Hypothalamus (tissue), 51 donors: Measurements from ENCODE around the gene PTPRT.

Source experiments
- DNase-seq, 51 donors: peaks; one replicate each; lab custom pipeline; 2025; lab: John Stamatoyannopoulos, UW

The PTPRT gene

DNA sequence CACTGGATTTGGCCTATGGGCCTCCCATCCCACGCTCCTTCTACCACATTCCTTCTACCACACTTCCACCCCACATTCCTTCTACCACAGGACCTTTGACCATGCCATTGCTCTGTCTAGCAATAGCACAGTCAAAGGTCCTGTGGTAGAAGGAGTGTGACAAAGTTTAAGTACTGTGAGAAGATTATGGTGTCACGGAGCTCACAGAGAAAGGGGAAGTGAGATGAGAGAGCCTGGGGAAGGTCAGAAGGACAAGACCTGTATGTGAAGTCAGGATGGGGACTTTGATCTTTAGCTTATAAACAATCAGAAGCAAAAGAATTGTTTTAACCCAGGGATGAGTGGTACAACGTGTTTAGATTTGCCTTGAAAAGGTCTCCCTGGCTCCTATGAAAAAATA lies 1003.4 kb downstream of the PTPRT start:
- DNase-seq = no peak

DNA sequence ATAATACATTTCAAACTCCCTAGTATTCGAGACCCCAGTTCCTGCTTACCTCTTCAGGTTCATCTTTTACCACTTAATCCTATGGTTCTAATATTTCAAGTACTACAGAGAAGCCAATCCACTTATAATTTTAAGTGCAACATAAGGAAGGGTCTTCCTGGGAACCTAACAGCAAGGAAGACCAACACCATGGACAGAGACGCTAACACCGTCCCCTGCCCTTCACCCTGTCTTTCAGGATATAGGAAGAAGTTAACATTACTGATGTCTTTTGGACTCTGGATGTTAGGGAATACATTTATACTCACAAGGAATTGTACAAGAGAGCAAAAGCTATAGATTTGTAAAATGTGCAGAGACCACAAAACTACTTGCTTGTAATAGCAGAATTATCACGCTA lies 1006.6 kb downstream of the PTPRT start:
- DNase-seq = no peak

DNA sequence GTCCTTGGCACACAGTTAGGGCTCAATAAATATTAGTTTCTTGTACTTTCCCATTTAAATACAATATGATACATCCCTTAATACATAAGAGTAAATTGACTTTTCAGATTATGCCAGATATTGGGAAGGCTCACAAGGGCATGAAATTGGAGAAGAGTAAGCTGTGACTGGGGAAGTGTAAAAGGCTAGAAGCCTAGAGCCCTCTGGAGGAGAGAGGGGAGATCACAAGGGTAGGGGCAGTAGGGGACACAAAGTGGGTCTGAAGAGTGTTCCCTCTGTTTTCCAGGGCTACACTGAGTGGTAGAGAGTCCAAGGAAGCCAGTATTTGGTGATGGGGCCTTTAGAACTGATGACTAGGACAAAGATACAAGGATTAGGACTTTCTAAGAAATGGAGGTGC lies 1008.6 kb downstream of the PTPRT start:
- DNase-seq = no peak

DNA sequence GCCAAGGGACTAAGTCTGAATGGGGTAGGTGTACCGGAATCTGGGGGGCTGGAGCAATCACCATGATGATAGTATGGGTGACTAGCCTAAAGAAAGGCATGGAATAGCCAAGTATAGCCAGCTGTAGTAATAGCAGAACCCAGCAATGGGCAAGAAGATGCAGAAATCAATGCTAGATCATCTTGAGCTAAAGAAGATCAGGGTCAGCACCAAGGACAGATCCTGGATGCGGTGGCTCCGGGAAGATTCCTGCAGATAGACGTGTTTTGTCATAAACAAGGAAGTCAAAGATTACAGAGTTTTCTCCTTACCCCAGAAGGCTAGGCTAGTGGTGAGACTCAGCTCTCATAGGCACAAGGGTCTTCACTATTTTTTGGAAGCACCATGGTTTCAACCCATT lies 1009.9 kb downstream of the PTPRT start:
- no peak for DNase-seq

DNA sequence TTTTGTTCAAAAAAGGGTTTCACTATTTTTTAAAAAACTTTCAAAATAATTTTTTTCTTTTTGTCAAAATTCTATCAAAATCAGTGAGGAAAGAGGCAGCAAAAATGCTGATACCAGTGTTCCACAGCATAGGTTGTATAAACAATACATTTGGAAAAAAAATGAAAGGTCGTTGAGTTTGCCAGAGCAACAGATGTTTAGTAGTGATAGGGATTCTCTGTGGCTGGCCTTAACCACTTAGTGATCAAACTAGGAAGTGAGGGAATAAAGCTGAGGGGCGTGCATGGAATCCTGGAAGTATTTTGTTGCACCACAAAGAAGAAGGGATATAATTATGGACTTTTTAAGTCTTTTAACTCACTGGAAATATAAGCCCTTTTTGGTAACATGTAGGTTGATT lies 1016.3 kb downstream of the PTPRT start:
- no peak for DNase-seq

DNA sequence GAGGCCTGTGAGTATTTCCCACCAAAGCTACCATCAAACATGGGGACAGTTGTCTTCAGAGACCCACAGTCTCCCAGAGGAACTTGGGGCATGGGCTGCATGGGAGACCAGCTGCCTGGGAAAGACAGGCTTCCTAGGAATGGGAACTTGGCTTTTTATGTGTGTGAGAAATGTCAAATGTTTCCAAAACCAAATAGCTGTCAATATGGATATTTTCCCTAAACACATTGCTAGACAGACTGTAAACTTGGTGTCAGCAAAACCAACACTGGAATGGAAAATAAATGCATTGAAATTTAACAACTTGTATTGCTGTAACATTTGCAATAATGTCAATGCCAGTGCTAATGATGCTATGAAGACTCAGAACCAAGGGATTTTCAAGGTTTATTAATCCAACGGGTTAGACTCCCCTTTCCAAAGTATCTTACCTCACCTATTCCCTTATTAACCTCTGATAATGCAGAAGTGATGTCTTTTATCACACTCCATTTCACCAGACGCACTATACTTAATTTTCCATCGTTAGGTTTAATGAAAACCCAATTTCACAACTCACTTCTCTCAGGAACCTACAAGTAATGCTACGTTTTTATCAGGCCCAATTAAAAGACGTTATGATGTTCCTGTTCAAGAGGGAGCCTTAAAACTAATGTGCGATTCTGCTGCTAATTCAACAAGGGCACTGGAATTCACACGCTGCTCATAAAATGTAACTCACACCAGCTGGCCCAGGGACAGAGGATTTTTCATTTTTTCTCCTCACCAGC lies 1025.4 kb downstream of the PTPRT start:
- no peak for DNase-seq

DNA sequence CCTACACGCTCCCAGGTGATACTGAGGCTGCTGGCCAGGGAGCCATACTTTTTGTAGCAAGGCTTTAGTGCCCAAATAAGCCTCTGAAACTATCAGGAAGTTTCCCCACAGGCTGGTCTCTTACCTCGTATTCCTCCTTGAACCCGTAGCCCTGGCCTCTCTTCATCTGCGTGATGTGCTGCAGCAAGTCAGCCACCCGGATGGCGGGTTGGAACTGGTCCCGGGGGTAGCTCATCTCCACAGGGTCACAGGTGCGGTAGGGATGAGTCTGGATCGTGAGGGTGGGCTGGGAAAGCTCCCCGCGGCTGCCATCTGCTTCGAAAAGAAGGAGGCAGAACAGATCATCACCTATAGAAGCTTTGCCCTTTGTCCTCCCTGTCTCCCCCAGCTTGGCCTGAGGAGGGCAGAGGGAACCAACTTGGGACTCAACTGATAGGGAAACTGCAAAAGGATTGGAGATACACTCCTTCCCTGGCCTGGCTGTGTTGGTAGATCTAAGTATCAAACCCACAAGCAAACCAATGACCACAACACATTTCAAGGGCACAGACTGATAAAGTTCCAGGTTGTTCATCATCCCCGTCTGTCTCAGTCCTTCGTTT lies 1028.4 kb downstream of the PTPRT start:
- DNase-seq = no peak

DNA sequence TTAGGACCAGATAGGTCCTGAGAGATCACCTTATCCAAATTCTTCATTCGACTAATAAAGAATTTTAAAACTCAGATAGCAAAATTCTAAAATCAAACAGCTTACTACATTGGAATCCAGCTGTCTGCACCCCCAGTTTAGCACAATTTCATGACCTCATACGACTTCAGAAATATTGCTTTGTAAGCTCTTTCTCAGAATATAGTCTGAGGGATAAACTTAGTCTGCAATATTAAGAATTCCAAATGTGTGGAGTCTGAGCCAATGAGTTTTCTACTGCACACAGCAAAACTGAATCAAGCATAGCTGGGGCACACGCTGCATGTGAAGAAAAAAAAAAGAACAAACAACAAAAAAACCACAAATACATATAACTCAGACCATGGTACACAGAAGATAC lies 1029.9 kb downstream of the PTPRT start:
- no peak for DNase-seq

DNA sequence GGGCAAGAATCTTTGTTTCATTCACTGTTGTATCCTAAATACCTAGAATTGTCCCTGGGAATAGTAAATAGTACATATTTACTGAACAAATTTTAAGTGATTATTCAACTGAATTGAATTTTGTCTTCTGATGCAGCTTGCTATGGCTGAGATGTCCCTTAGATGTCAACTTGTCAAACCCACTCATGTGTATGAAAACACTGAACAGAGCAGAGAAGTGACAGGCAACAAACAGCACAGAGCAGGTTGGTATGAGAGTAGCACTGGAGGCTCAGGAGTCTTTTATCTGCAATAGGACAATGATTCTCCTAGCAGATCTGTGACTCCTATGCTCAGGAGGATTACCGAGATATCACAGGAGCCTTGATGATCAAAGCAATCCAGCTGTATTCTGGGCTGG lies 1031.4 kb downstream of the PTPRT start:
- DNase-seq = no peak

DNA sequence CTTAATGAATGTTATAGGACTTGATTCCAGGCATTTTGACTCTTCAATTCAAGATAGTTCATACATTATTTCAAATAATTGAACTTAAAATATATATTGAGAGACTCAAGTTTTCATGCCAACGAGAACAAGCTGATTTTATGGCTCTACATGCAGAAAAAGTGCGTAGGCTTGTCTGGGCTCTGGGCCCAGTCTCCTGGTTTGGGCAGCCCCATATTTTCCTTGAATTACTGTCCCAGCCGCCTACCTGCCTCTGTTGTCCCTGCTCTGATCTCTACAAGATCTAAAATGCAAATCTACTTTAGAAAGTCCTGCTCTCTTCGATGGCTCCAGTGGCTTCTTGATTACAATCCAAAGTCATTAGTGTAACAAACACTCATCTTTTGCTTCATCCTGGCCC lies 1034.1 kb downstream of the PTPRT start:
- peak in 1 of 51 donors; percentile 44 for DNase-seq

DNA sequence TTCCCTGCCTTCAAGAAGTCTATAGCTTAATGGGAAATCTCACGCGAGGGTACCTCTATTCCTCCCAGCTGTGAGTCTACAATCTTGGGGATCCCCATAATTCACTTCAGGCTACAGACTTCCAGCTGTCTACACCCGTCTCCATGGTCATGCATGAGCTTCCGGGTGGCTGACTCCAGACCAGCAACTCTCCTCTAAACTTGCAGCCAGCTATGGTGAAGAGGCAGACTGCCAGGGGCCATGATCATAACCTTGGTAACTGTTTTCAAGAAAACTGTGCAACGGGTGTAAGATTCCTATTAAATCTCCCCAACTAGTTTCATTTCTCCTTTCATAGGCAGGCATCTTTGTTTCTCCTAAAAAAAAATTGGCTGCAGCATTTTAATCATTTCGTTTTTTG lies 1037.1 kb downstream of the PTPRT start:
- DNase-seq = peak in 4 of 51 donors; percentile 0 to 10 (median 7)

DNA sequence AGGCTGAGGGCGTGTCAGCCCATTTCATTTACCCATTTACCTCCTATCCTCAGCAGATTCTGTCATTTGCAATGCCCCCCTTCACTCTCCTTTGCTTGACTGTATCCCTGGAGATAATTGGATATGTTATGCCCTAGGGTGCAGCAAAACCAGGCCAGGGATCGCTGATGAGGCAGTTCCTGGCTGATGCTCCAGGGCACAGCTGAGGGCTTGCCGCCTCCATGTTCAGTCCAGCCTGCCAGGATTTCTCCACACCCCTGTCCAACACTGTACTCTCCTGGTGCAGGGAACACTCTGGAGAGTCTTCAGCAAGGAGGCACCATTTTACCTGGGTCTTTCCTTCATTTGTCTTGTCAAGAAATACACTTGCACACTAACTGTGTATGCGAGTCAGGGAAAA lies 1039.5 kb downstream of the PTPRT start:
- DNase-seq = no peak

DNA sequence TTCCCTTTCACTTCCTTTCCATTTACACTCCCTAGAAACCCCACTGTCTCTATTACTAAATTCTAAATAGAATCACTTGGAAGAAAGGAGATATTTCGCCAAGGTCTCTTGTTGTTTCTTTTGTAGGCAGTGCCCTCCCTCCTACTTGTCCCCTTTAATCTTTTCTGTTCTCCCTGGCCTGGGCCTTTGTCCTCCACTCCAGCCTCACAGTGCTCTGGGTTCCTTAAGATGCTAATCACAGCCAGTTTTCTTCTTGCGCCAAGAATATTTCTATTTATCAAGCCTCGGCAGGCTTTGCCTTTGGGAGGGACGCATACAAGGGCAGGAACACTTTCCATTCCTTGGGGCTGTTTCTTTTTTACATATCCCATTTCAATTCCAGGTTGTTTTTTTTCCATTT lies 1051.0 kb downstream of the PTPRT start:
- DNase-seq = peak in 17 of 51 donors; percentile 2 to 58 (median 13)

DNA sequence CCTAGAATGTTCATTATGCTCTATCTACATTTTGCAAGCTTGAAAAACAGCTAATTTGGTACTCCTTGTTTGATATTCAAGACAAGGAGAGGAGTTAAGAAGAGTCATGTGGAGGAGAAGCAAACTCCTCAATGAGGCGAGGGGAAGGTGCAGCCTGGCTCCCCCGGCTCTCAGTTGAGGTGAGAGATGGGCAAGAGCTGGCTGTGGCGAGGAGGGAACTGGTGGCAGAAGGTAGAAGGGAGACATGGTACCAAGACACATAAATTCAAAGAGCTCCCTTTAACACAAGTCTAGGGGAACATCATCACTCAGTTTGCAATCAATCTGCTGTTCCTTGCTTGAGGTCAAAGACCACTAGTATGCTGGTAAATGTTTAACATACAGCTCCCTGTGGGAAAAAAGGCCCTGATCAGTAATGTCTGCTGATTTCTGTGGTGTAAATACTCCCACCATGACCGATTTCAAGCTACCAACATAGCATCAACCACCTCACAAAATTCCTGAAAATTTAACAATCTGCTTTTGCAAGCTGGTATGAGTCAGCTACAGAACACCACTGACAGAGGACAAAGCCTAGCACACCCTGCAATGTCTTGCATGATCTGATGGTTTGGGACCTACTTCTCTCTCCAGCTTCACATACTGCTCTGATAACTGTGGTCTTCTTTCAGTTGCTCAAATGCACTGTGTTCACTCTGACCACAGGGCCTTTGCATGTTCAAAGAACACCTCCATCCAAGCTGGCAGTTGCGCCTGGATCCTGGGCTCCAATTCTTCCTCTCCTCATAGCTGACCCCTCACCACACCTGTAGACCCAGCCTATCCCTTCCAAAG lies 1055.2 kb downstream of the PTPRT start:
- no peak for DNase-seq

DNA sequence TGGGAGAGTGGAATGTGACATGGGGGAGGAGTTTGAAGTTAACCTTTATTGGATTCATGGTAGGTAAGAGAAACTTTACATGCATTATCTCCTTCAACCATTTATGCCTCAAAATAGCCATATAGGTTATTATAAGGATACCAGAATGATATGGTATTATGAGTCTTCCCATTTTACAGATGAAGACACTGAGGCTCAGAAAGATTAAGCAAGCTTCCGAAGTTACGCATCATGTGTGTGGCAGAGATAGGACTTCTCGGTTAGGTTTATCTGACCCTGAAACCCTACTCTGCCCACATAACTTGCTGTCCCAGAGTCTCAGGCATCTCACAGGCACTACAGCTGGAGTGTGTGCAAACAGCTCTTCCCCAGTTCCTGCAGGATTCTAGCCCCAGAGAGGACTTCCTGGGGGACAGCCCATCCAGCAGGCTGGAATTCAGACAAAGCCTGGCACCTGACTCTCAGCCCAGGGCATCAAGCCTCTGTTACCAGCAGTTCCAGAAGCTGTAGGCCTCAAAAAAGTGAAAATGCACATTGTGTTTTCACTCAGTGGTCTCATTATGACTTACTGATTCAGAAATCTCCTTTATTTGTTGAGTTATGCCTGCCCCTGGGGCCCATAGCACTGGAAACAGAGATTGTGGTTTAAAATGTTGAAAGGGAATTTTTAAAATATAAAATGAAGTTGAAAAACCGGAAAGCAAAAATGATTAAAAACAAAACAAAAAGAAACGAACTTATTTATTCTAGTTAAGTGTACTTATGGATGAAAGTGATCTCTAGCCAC lies 1058.7 kb downstream of the PTPRT start:
- no peak for DNase-seq

DNA sequence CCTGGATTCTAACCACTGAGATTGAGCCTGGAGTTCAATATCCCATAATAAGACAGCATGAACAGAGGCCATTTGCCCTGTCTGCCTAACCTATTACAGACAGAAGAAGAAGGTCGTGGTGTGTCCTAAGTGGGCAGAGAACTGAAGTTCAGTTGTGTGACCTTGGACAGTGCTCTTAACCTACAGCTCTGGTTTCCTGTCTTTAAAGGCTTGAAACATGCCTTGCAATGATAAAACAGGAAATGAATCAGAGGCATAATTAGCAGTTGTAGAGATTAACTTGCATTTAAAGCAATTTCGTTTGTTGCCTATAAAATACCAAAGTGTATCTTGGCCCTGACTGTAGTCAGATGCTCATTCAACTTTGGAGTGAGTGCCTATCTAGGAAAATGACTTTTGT lies 1064.3 kb downstream of the PTPRT start:
- no peak for DNase-seq

DNA sequence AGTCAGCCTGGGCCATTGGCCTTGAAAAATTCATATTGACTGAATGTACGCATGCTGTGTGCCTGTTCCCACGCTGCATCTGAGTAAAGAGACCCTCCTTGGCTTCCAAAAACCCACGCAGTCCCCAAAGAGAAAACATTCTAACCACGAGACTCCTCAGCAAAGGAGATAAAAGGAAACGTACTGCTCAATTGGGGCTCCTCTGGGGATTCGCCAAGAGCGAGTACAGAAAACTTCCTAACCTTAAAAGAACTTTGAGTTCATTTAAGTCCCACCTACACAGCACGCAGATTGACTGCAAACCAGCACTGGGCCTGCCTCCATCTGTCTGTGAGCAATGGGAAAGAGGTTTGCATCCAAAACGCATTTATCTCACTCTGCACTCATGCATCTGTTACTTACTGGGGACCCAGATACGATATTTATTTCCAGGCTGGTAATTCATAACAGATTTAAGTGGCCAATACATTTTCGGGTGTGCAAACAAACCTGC lies 1065.7 kb downstream of the PTPRT start:
- DNase-seq = no peak

DNA sequence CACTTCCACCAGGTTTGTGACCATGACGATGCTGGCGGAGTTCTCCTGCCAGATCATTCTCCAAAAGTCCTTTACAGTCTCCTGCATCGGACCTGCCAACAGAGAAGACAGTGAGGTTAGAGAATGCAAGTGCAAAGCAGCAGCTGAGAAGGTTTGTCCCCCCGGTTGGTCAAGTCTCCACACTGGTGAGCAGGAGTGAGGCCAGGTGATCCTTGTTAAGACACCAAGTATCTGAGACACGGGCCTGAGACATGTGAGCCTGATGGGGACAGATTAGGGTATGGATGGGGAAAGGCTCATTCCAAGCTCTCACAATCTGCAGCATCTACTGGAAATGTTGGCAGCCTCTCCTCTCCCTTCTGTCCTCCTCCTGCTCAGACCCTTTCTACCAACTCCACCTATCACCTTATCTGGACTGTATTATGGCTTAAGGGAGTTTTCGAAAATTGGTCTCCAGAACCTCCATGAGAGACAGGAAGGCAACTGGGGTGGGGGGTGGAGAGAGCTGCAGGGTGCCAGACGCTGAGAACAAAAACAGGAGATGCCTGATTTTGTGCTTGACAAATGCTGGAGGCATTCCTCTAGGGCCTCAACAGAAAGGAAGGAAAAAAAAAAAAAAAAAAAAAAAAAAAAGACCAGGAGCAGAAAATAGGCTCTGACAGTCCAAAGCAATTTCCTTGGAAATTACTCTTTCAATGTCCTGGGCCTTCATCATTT lies 1071.1 kb downstream of the PTPRT start:
- DNase-seq = no peak

DNA sequence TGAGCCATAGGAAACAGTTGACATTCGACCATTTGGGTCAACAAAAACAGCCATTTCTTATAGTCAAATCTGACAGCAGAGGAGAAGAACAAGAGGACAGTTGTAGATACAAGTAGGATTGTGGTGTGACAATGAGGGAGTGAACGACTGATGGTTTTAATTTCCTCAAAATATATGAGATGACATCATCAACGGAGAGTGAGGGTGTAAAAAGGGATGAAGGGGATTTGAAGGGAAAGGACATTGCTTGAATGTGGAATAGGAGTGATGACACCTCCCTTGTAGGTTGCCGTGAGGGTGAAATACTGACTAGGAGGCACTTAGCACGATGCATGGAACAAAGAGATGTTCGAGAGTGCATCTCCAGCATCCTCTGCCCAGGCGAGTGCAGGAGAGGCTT lies 1071.7 kb downstream of the PTPRT start:
- DNase-seq = no peak

DNA sequence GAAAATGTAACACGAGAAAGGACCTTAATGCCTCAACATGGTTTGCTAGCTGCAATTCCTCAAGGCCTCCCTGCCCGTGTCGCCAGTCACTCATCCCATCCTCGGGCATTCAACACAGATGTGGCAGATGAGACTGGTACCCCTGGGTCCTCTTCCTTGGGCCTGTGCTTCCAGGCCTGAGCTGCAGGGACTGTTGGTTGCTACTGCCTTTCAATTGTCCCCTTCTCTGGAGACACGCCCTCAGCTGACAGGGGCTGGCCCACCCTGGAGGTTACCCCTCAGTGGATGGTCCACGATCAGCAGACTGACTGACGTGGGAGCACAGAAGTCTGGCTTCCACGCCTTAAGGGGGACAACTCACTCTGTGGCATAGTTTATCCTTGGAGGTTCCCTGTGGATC lies 1076.5 kb downstream of the PTPRT start:
- no peak for DNase-seq
